GM21423 (cell line): ENCODE measurements around the gene MIDN.

Source experiments
- ATAC-seq: cut with Tn5 transposase; IDR thresholded peaks from one replicate; pipeline ENCODE4 v1.9.1; 2021; ENCODE audit warnings: mild to moderate bottlenecking, moderate library complexity; ENCODE audit not compliant: unreplicated experiment

The MIDN gene

DNA sequence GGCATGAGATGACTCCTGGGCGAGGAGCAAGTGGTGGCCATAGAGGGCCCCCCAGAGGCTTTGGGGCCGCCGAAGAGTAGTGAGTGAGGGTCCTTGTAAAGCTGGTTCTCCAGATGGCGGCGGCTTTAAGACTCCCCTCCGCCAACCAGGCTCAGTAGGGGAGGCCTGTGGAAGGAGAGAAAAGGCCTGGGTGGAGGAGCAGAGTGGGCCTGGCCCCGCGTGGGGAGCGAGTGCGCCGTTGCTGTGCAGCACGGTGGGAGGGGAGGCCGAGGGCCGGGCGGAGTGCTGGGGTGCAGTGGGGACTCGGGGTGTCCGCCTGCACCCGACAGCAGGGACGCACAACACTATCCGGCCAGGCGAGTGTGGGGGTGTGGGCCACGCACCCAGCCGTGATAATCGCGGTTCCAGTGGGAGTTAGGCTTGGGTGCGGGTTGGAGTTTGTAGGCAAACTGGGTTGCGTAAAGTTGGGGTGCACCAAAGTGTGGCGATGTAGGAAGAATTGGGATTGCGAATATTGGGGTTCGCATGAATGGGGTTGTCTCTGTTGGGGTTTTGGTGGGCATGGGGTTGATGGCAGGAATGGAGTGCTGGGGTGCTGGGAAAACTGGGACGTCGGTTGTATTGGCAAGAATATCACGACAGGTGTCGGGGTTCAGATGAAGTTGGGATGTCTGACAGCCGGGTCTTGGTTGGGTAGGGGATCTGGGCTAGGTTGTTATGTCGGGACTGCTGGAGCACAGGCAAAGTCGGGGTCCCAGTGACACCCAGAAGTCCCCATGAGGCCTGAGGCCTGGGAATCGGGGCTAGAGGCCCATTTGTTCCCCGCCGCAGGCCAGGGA lies 20.1 kb downstream of the MIDN start:
- ATAC-seq, result no peak

GRCh38 chr19:1269065-1269477 lies 20.7 kb downstream of the MIDN start, which contains the start of gene CIRBP:
TSS of gene CIRBP (plus strand) at chr19:1269332. CDS start at chr19:1270934, 1,602 bp downstream.
- peak; percentile 48 for ATAC-seq

- peak; percentile 20 for ATAC-seq
These were observed 21.3 kb downstream of the MIDN start for GRCh38 chr19:1269478-1270212.

- no peak for ATAC-seq
These were observed 21.9 kb downstream of the MIDN start for GRCh38 chr19:1270213-1270853.

GRCh38 chr19:1270854-1271527 lies 22.6 kb downstream of the MIDN start:
- no peak for ATAC-seq

- no peak for ATAC-seq
These were observed 23.4 kb downstream of the MIDN start for GRCh38 chr19:1271528-1272422.

DNA sequence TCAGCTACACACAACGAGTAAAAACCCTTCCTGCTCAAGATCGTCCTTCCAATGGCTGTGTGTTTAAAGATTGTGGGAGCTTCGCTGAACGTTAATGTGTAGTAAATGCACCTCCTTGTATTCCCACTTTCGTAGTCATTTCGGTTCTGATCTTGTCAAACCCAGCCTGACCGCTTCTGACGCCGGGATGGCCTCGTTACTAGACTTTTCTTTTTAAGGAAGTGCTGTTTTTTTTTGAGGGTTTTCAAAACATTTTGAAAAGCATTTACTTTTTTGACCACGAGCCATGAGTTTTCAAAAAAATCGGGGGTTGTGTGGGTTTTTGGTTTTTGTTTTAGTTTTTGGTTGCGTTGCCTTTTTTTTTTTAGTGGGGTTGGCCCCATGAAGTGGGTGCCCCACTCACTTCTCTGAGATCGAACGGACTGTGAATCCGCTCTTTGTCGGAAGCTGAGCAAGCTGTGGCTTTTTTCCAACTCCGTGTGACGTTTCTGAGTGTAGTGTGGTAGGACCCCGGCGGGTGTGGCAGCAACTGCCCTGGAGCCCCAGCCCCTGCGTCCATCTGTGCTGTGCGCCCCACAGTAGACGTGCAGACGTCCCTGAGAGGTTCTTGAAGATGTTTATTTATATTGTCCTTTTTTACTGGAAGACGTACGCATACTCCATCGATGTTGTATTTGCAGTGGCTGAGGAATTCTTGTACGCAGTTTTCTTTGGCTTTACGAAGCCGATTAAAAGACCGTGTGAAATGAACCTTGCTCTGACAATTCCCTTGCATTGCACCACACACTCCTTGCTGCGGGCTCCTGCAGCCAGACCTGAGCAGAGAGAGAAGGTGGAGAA lies 24.3 kb downstream of the MIDN start:
- no peak for ATAC-seq

GRCh38 chr19:1273263-1274041 lies 25.1 kb downstream of the MIDN start:
- no peak for ATAC-seq

GRCh38 chr19:1274081-1274851 lies 25.9 kb downstream of the MIDN start:
- ATAC-seq, result no peak

GRCh38 chr19:1274852-1275259 lies 26.5 kb downstream of the MIDN start:
- ATAC-seq, result no peak

DNA sequence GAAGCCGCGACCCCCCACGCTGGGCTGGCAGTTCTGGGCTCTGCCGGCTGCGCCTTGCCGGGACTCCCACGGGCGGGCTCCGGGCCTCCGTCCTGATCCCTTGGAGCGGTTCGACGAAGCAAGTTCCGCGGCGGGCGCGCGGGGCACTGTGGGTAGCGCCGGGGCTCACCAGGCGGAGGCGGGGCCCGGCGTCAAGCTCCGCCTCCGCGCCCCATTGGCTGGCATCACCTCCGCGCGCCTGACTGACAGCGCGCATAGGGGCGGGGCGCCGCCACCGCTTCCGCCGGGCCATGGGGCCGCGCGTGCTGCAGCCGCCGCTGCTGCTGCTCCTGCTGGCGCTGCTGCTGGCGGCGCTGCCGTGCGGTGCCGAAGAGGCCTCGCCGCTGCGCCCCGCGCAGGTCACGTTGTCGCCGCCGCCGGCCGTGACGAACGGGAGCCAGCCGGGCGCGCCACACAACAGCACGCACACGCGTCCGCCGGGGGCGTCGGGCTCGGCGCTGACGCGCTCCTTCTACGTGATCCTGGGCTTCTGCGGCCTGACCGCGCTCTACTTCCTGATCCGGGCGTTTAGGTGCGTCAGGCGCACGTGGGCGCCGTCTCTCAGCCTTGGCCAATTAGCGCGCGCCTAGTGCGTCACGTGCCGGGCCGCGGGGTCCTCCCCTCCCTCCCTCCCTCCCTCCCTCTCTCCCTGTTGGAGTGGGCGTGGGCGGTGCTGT lies 27.0 kb downstream of the MIDN start, which contains the start of gene FAM174C:
TSS of gene FAM174C (plus strand) at position 271 of the 716 bp plus-strand sequence. CDS start at position 291, 20 bp downstream.
- peak; percentile 64 for ATAC-seq

DNA sequence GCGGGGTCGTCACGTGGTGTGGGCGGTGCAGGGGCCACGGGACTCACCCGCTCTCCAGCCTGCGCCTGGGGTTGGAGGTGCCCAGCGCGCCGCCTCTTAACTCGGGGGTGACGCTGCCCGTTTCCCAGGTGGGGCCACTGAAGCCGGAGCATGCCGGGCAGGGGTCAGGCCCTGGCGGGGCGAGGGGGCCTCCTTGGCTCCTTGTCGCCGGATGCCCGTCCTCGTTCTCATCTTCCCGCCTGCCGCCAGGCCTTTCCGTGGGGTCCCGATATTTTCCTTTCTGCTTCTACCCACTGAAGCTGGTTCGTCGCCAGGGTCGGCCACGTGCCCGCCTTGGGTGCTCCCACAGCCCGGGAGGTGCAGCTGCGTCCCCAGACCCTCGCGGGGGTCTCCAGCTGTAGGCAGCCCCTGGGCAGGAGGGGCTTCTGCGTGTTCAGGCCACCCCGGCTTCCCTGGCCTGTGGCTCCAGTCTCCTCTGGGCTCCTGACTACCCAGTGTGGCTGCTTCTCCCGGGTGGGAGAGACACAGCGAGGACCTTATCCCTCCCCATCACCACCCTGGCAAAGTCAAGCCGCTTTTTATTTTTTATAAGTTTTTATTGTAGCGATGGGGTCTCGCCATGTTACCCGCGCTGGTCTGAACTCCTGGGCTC lies 27.7 kb downstream of the MIDN start:
- ATAC-seq, result no peak

GRCh38 chr19:1276628-1277022 lies 28.2 kb downstream of the MIDN start:
- no peak for ATAC-seq

GRCh38 chr19:1277061-1277460 lies 28.7 kb downstream of the MIDN start:
- no peak for ATAC-seq

DNA sequence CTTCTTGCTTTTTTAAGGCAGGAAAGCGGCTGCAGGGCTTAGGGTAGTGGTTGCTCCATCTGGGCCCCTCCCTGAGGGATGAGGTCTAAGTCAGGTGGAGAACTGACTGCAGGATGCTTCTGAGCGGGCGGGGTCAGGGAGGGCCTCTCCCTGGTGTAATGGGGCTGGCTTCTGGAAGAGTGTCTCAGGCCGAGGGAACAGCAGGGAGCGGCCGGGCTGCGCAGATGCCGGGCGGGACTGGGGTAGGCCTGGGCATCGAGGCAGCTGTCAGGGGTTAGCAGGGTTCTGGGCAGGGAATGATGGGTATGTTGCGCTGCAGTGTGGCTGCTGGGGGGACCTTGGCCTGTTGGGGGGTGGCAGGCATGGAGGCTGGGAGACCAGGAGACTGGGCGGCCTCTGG lies 29.7 kb downstream of the MIDN start:
- ATAC-seq, result no peak
